K562 (cell line): ENCODE results near the gene OGDH. TPM values are rescaled to one million over a fixed set of nuclear protein-coding genes. Genes with fewer than 3 reads are reported as not detected.

Experiments used
- ATAC-seq: fragments of 200-7000 bp; cut with Tn5 transposase; 3 replicates; pipeline ENCODE4 v1.9.1; 2020; ENCODE audit warnings: moderate library complexity
- BruUV-seq: library from RNA; stranded (reverse); fragments of 400-500 nt; replicated peaks from 2 replicates; lab custom pipeline; 2021; lab: Mats Ljungman, UMichigan
- CTCF ChIA-PET: fragments of 300-600 bp; formaldehyde crosslinking; extraction: SDS; loops from one replicate; lab custom pipeline; 2021; ENCODE audit warnings: low intra/inter-chr PET ratio; lab: Yijun Ruan, JAX
- POLR2A ChIA-PET: fragments of 300-600, 350-650 bp; sonication (Branson Sonifier 250); formaldehyde crosslinking; extraction: SDS; loops from one replicate; lab custom pipeline; 2021; ENCODE audit warnings: antibody characterized with exemption, inconsistent platforms; lab: Yijun Ruan, JAX
- DNase-seq, 4 experiments: peaks; one replicate each; pipeline versions ENCODE4 v3.0.0 to v3.0.0-alpha.2; 2011 to 2018; ENCODE audit warnings: low spot score in 3 of 4, mixed read lengths in 3 of 4; ENCODE audit errors: extremely low read depth in 1 of 4
- FAIRE-seq: peaks from 2 replicates; lab custom pipeline; 2011; peaks lifted over from hg19 to GRCh38; lab: Jason Lieb, UNC
- H2AFZ ChIP-seq: 2 replicates; pipeline ENCODE4 v1.6.0; 2011; ENCODE audit warnings: low read depth, low read length, control low read depth, inconsistent platforms
- H3K27ac ChIP-seq: fragments of 200-600 bp; 3 replicates; pipeline ENCODE4 v1.8.0; 2011; ENCODE audit warnings: low read depth, mild to moderate bottlenecking, control low read depth, inconsistent platforms, low read length, moderate library complexity, mixed read lengths; ENCODE audit errors: extremely low read depth
- H3K27me3 ChIP-seq, 2 experiments: fragments of 300-600 bp in 1 of 2; 2 replicates in 1 of 2; 3 replicates in 1 of 2; pipeline versions ENCODE4 v1.6.0 to v1.8.0; 2011; ENCODE audit warnings: inconsistent platforms in 2 of 2, low read length in 2 of 2, mild to moderate bottlenecking in 1 of 2, mixed read lengths in 1 of 2, moderate library complexity in 1 of 2; ENCODE audit not compliant: control insufficient read depth in 2 of 2, insufficient read depth in 2 of 2
- H3K36me3 ChIP-seq: fragments of 300-600 bp; 3 replicates; pipeline ENCODE4 v1.8.0; 2011; ENCODE audit warnings: mild to moderate bottlenecking, low read length, inconsistent platforms; ENCODE audit not compliant: control insufficient read depth, insufficient read depth
- H3K4me1 ChIP-seq, 2 experiments: fragments of 200-600 bp in 1 of 2; replicated peaks in 1 of 2; 2 replicates in 1 of 2; 3 replicates in 1 of 2; pipeline versions ENCODE4 v1.5.1 to v1.8.0; 2011; ENCODE audit warnings: inconsistent platforms in 2 of 2, low read length in 2 of 2, mild to moderate bottlenecking in 1 of 2, mixed read lengths in 1 of 2, moderate library complexity in 1 of 2; ENCODE audit not compliant: control insufficient read depth in 2 of 2, insufficient read depth in 2 of 2
- H3K4me2 ChIP-seq: 2 replicates; pipeline ENCODE4 v1.6.1; 2011; ENCODE audit warnings: low read length, control low read depth, inconsistent platforms, mixed read lengths; ENCODE audit not compliant: insufficient read depth
- H3K4me3 ChIP-seq: fragments of 200-600 bp; sonication (generic), shearing (Covaris generic); 2 replicates; pipeline ENCODE4 v1.5.1; 2016; ENCODE audit warnings: control low read depth, inconsistent platforms
- H3K79me2 ChIP-seq: fragments of 200-600 bp; 3 replicates; pipeline ENCODE4 v1.8.0; 2011; ENCODE audit warnings: low read length, inconsistent platforms; ENCODE audit not compliant: control insufficient read depth, insufficient read depth
- H3K9ac ChIP-seq, 2 experiments: 2 replicates each; pipeline versions ENCODE4 v1.6.0 to v1.6.1; 2011; ENCODE audit warnings: low read depth in 2 of 2, low read length in 2 of 2, control low read depth in 1 of 2, inconsistent platforms in 1 of 2, mild to moderate bottlenecking in 1 of 2, mixed read lengths in 1 of 2; ENCODE audit not compliant: insufficient read depth in 1 of 2
- H3K9me1 ChIP-seq: one replicate; pipeline ENCODE4 v1.6.0; 2011; ENCODE audit warnings: inconsistent platforms, mild to moderate bottlenecking, low read length, moderate library complexity; ENCODE audit not compliant: control insufficient read depth, insufficient read depth
- H3K9me3 ChIP-seq: replicated peaks from 2 replicates; pipeline ENCODE4 v1.5.1; 2011; ENCODE audit warnings: low read depth, low read length, inconsistent platforms; ENCODE audit not compliant: control insufficient read depth, insufficient read depth
- H4K20me1 ChIP-seq: replicated peaks from 2 replicates; pipeline ENCODE4 v1.6.1; 2011; ENCODE audit warnings: low read length, inconsistent platforms, mixed read lengths; ENCODE audit not compliant: control insufficient read depth, insufficient read depth
- AFF4 ChIP-seq: sonication (generic); formaldehyde crosslinking; IDR thresholded peaks from 2 replicates; pipeline ENCODE4 v1.8.0; 2023; ENCODE audit warnings: mild to moderate bottlenecking, missing genetic modification reagents
- ATF1 ChIP-seq, 2 experiments: fragments of 450-650 bp in 1 of 2; IDR thresholded peaks; 2 replicates each; pipeline ENCODE4 v1.6.1; 2016; ENCODE audit warnings: missing compliant biosample characterization in 1 of 2, missing genetic modification characterization in 1 of 2
- BRF1 ChIP-seq: IDR thresholded peaks from 3 replicates; pipeline ENCODE4 v1.6.1; 2011; ENCODE audit warnings: borderline replicate concordance, mild to moderate bottlenecking; ENCODE audit not compliant: insufficient read length; ENCODE audit errors: extremely low read depth
- EGR1 ChIP-seq: fragments of 450-650 bp; conservative IDR thresholded peaks from 2 replicates; pipeline ENCODE4 v1.6.1; 2017; ENCODE audit warnings: mild to moderate bottlenecking
- GATAD2A ChIP-seq: fragments of 450-650 bp; IDR thresholded peaks from 2 replicates; pipeline ENCODE4 v1.6.1; 2017
- MYBL2 ChIP-seq, 2 experiments: fragments of 450-650 bp in 1 of 2; sonication (generic) in 1 of 2; formaldehyde crosslinking in 1 of 2; IDR thresholded peaks; 2 replicates each; pipeline versions ENCODE4 v1.6.1 to v1.8.1; 2017 to 2022; ENCODE audit warnings: borderline replicate concordance in 1 of 2, inconsistent platforms in 1 of 2, low read depth in 1 of 2, mild to moderate bottlenecking in 1 of 2, missing genetic modification reagents in 1 of 2, moderate library complexity in 1 of 2
- POLR2H ChIP-seq: IDR thresholded peaks from 2 replicates; pipeline ENCODE4 v1.6.1; 2016; ENCODE audit warnings: missing genetic modification characterization, low read depth, mild to moderate bottlenecking, control low read depth, missing compliant biosample characterization, moderate library complexity
- RBM25 ChIP-seq: fragments of 200-400 bp; formaldehyde crosslinking; IDR thresholded peaks from 2 replicates; pipeline ENCODE4 v1.6.1; 2018; ENCODE audit warnings: low read length, low read depth, moderate library complexity; ENCODE audit not compliant: severe bottlenecking
- ZFP91 ChIP-seq: sonication (generic); formaldehyde crosslinking; IDR thresholded peaks from 2 replicates; pipeline ENCODE4 v1.8.0; 2022; ENCODE audit warnings: mild to moderate bottlenecking, missing genetic modification reagents
- ZNF121 ChIP-seq: sonication (generic); formaldehyde crosslinking; conservative IDR thresholded peaks from 2 replicates; pipeline ENCODE4 v1.8.0; 2022; ENCODE audit warnings: missing genetic modification reagents
- ZNF24 ChIP-seq: fragments of 450-650 bp; IDR thresholded peaks from 2 replicates; pipeline ENCODE4 v1.6.1; 2016
- WGBS: fragments of 100-300 bp; shearing (Covaris generic); methylation state at CpG from one replicate; pipeline ENCODE4 v1.1.6; 2016; ENCODE audit warnings: low coverage, mixed read lengths; ENCODE audit not compliant: insufficient coverage; ENCODE audit errors: missing lambda C conversion rate; 5-methylcytosine and 5-hydroxymethylcytosine counted together
- in situ Hi-C: fragments of 300-500 bp; cut with MboI; formaldehyde crosslinking; loops from 4 replicates; pipeline ENCODE4 v1.15.0; 2018; ENCODE audit warnings: inconsistent platforms, mixed read lengths
- intact Hi-C: fragments of 100-400 bp; cut with micrococcal nuclease; formaldehyde crosslinking; loops from 2 replicates; pipeline ENCODE4 v1.14.2; 2022
- polyA plus RNA-seq, 8 experiments: library from polyadenylated mRNA; depleted of rRNA in 4 of 8; stranded (reverse) in 5 of 8; unstranded in 3 of 8; fragments of >200 nt; fragmentation: Nextera tagmentation in 2 of 8; fragmentation: Illumina TruSeq in 1 of 8; extraction: Ambion mirVana in 2 of 8; extraction: Trizol in 1 of 8; gene quantifications; 2 replicates each; pipeline versions ENCODE4 v1.2.1 to v1.2.3, GENCODE V29; 2011 to 2014; ENCODE audit warnings: inconsistent platforms in 1 of 8, missing spikeins in 1 of 8
- total RNA-seq, 7 experiments: library from RNA; depleted of rRNA in 6 of 7; stranded (reverse); fragments of >200 nt in 6 of 7; fragmentation: Illumina TruSeq in 2 of 7; extraction: Trizol in 2 of 7; gene quantifications; 2 replicates each; pipeline versions ENCODE4 v1.2.1 to v1.2.3, GENCODE V29; 2011 to 2021; ENCODE audit warnings: low replicate concordance in 1 of 7

OGDH gene
- total and polyA plus RNA-seq, 9 of the 15 experiments (the other 6 are each of a cell fraction or from before 2014, with no cell fraction given) = 3.1 to 80.3 (median 23.5) TPM

GRCh38 chr7:44615149-44615611 lies 8.8 kb downstream of the OGDH start (continued):
- no peak for TF ChIP-seq ZFP91
- TF ChIP-seq POLR2H (tag) = no peak
- peak; percentile 19; the same call in 1 of the 2 replicates for TF ChIP-seq ZNF24
- TF ChIP-seq ATF1 (CRISPR knock-in tag; IDR thresholded peaks at IDR 0.05) = no peak
- peak; percentile 24; the same call in 1 of the 2 replicates for TF ChIP-seq ATF1 (tag; IDR thresholded peaks at IDR 0.05)
- no peak for TF ChIP-seq GATAD2A

- intact Hi-C loops (no loop called here), in situ Hi-C loops (no loop called here)
- DNase-seq (no peak), ATAC-seq (no peak), FAIRE-seq (no peak)
- WGBS = 86% methylated on average over 5 of the region's 5 CpGs
- Histone ChIP-seq H3K36me3 (peaks cover 17% of the 10 kb centered on the region; the same call in 2 of the 3 replicates), H3K79me2 (peaks cover 96% of the 10 kb centered on the region), H3K4me3 (no peak overlapping the region), H4K20me1 (peaks cover 11% of the 10 kb centered on the region), H3K9ac (no peak overlapping the region), H3K27ac (no peak overlapping the region), H3K4me2 (no peak overlapping the region), H3K9me3 (no peaks in the 10 kb centered on the region), H3K27me3 (no peaks in the 10 kb centered on the region), H2AFZ (no peak overlapping the region), H3K4me1 (peaks cover 0 to 32% of the 10 kb centered on the region in 2 experiments; a peak in 3 of 5 replicates), H3K9me1 (no peaks in the 10 kb centered on the region)
- TF ChIP-seq ZNF121 (peak; percentile 64), EGR1 (no peak), MYBL2 (IDR thresholded peaks at IDR 0.05; ENCODE audit: low read depth) (no peak), MYBL2 (CRISPR knock-in tag; IDR thresholded peaks at IDR 0.05; ENCODE audit: borderline replicate concordance) (no peak), BRF1 (no peak), AFF4 (no peak), RBM25 (peak; percentile 30)
- POLR2A ChIA-PET = interaction anchor here (1.0 kb wide), 1 partner anchor 23 kb away, joined by 3 read pairs; no protein-coding TSS in a partner anchor
- BruUV-seq = no TSS peak
- CTCF ChIA-PET = no interaction called here
These were observed 9.4 kb downstream of the OGDH start for GRCh38 chr7:44615793-44616192.
